B cell (primary cell): ENCODE data around the gene FHIT. TPM values are rescaled to one million over a fixed set of nuclear protein-coding genes. Genes with fewer than 3 reads are reported as not detected.

ENCODE experiments used
- ATAC-seq: fragments of 200-7000 bp; cut with Tn5 transposase; one replicate; pipeline ENCODE4 v1.10.0; 2021; ENCODE audit warnings: low read depth, mild to moderate bottlenecking, moderate number of reproducible peaks, moderate library complexity
- CTCF ChIA-PET: fragments of 350-600 bp; sonication (Branson Sonifier 250); formaldehyde crosslinking; loops from one replicate; lab custom pipeline; 2021; ENCODE audit warnings: antibody characterized with exemption, inconsistent platforms; lab: Charles Lee
- POLR2A ChIA-PET: fragments of 350-600 bp; sonication (Branson Sonifier 250); formaldehyde crosslinking; loops from one replicate; lab custom pipeline; 2021; ENCODE audit warnings: antibody characterized with exemption; lab: Charles Lee
- DNase-seq: peaks from one replicate; pipeline ENCODE4 v3.0.0; 2013
- H2AFZ ChIP-seq: 2 replicates; pipeline ENCODE4 v1.6.1; 2012; ENCODE audit warnings: mild to moderate bottlenecking, low read depth, low read length; ENCODE audit not compliant: insufficient read depth, poor library complexity, severe bottlenecking
- H3K27ac ChIP-seq, 2 donors: 1 replicate in 1 of 2; 2 replicates in 1 of 2; pipeline ENCODE4 v1.5.1; 2012 to 2013; ENCODE audit warnings: low read length in 2 of 2, mild to moderate bottlenecking in 2 of 2, moderate library complexity in 1 of 2
- H3K27me3 ChIP-seq, 4 experiments: fragments of 200-600 bp in 1 of 4; sonication (generic) in 1 of 4; replicated peaks in 1 of 4; 1 replicate in 2 of 4; 2 replicates in 2 of 4; pipeline versions ENCODE4 v1.6.1 to v1.7.0; 2013 to 2016; ENCODE audit warnings: low read length in 3 of 4, mild to moderate bottlenecking in 2 of 4, mixed read lengths in 1 of 4, moderate library complexity in 1 of 4; ENCODE audit not compliant: insufficient read depth in 4 of 4, control insufficient read depth in 3 of 4; ENCODE audit errors: control extremely low read depth in 1 of 4
- H3K36me3 ChIP-seq, 2 experiments: replicated peaks in 1 of 2; 1 replicate in 1 of 2; 2 replicates in 1 of 2; pipeline versions ENCODE4 v1.6.1 to v1.7.1; 2013; ENCODE audit warnings: low read length in 1 of 2; ENCODE audit not compliant: insufficient read depth in 2 of 2, control insufficient read depth in 1 of 2; ENCODE audit errors: control extremely low read depth in 1 of 2, extremely low read depth in 1 of 2
- H3K4me1 ChIP-seq, 2 donors: fragments of 200-600 bp in 1 of 2; sonication (generic) in 1 of 2; 1 replicate in 1 of 2; 2 replicates in 1 of 2; pipeline versions ENCODE4 v1.5.1 to v1.6.1; 2013 to 2017; ENCODE audit warnings: low read length in 2 of 2; ENCODE audit not compliant: control insufficient read depth in 2 of 2, insufficient read depth in 2 of 2
- H3K4me2 ChIP-seq: replicated peaks from 2 replicates; pipeline ENCODE3; 2012; ENCODE audit warnings: mild to moderate bottlenecking, low read depth, low read length; ENCODE audit not compliant: poor library complexity, severe bottlenecking
- H3K4me3 ChIP-seq, 5 experiments: fragments of 200-600 bp in 1 of 5; sonication (generic) in 1 of 5; 1 replicate in 3 of 5; 2 replicates in 2 of 5; pipeline versions ENCODE4 v1.5.1 to v1.7.0; 2011 to 2016; ENCODE audit warnings: low read length in 4 of 5, mild to moderate bottlenecking in 4 of 5, low read depth in 2 of 5, control low read depth in 1 of 5, moderate library complexity in 1 of 5; ENCODE audit not compliant: insufficient read depth in 1 of 5; ENCODE audit errors: control extremely low read depth in 1 of 5, extremely low read depth in 1 of 5
- H3K79me2 ChIP-seq: fragments of 200-600 bp; sonication (generic); one replicate; pipeline ENCODE4 v1.6.0; 2016; ENCODE audit warnings: low read length; ENCODE audit not compliant: control insufficient read depth, insufficient read depth
- H3K9ac ChIP-seq: fragments of 200-600 bp; sonication (generic); 2 replicates; pipeline ENCODE4 v1.6.1; 2017; ENCODE audit warnings: mild to moderate bottlenecking, low read length, moderate library complexity
- H3K9me3 ChIP-seq, 3 donors: one replicate each; pipeline versions ENCODE4 v1.6.1 to v1.7.1; 2013; ENCODE audit warnings: low read length in 2 of 3; ENCODE audit not compliant: control insufficient read depth in 2 of 3, insufficient read depth in 1 of 3; ENCODE audit errors: control extremely low read depth in 1 of 3
- H4K20me1 ChIP-seq: 2 replicates; pipeline ENCODE4 v1.6.0; 2012; ENCODE audit warnings: mild to moderate bottlenecking, low read length; ENCODE audit not compliant: insufficient read depth, control insufficient read depth, poor library complexity, severe bottlenecking
- H3K27ac Mint-ChIP-seq: one replicate; pipeline ENCODE4 v1.8.0; 2021; ENCODE audit warnings: mixed read lengths
- H3K27me3 Mint-ChIP-seq: one replicate; pipeline ENCODE4 v1.8.0; 2021; ENCODE audit warnings: mixed read lengths
- H3K4me1 Mint-ChIP-seq: one replicate; pipeline ENCODE4 v1.8.0; 2021; ENCODE audit warnings: mixed read lengths
- H3K4me3 Mint-ChIP-seq: one replicate; pipeline ENCODE4 v1.8.0; 2021; ENCODE audit warnings: mixed read lengths
- H3K9me3 Mint-ChIP-seq: one replicate; pipeline ENCODE4 v1.8.0; 2022; ENCODE audit warnings: mixed read lengths; ENCODE audit not compliant: insufficient read depth
- EZH2 ChIP-seq: IDR thresholded peaks from 2 replicates; pipeline ENCODE4 v1.6.1; 2012; ENCODE audit warnings: borderline replicate concordance, low read depth, mild to moderate bottlenecking, moderate library complexity, low read length; ENCODE audit not compliant: insufficient read depth, poor library complexity, severe bottlenecking
- WGBS: methylation state at CpG from one replicate; pipeline ENCODE4 v1.1.5; 2013; ENCODE audit warnings: missing lambda C conversion rate; ENCODE audit not compliant: insufficient coverage; 5-methylcytosine and 5-hydroxymethylcytosine counted together
- intact Hi-C: fragments of 100-400 bp; cut with micrococcal nuclease; formaldehyde crosslinking; loops from one replicate; pipeline ENCODE4 v1.10.0; 2022
- polyA plus RNA-seq: library from polyadenylated mRNA; depleted of rRNA; stranded (reverse); fragments of >200 nt; gene quantifications from 2 replicates; pipeline ENCODE4 v1.2.3, GENCODE V29; 2012
- total RNA-seq, 2 donors: library from RNA; stranded (reverse); fragments of 120-200 nt in 1 of 2; gene quantifications; 1 replicate in 1 of 2; 2 replicates in 1 of 2; pipeline versions ENCODE4 v1.2.3 to v1.2.4, GENCODE V29; 2013 to 2022
- TF ChIP-seq, protein P1 (sequence below): fragments of 200-600 bp; IDR thresholded peaks from one replicate; pipeline ENCODE4 v1.8.0; 2022; ENCODE audit warnings: antibody characterized with exemption, mild to moderate bottlenecking

Gene FHIT
- total and polyA plus RNA-seq, 2 donors (not counting 1 experiment from before 2014, with no cell fraction given), result 1.7 to 7.8 TPM

DNA sequence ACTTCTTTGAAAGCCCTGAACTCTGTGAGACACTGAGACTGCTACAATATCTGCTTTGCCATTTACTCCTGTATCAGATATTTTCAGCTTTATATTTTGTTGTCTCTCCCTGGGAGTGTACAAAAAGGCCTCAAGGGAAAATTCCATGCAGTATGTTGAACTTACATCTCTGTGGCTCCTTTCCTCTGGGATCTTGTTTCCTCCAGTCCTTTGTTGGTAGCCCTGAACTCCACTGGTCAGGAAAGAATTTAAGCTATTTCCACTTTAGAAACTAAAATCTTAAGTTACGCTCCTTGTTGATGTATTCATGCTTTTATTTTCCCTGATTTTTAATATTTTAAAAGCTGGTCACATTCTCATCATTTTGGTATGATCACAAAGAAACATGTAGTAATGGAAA, 277.9 kb downstream of the FHIT start:
- POLR2A ChIA-PET, result no interaction called here
- Histone ChIP-seq H3K4me3 (no peak overlapping the region), H3K9ac (no peak overlapping the region), H3K27ac (no peak overlapping the region), H2AFZ (no peak overlapping the region), H3K4me1 (no peaks in the 10 kb centered on the region), H4K20me1 (no peaks in the 10 kb centered on the region), H3K36me3 (no peaks in the 10 kb centered on the region), H3K79me2 (no peaks in the 10 kb centered on the region), H3K27me3 (no peaks in the 10 kb centered on the region), H3K4me2 (no peak overlapping the region), H3K9me3 (peaks cover 3 to 7% (median 4%) of the 10 kb centered on the region in 3 donors)
- Mint-ChIP-seq H3K9me3 (peaks cover 2% of the 10 kb centered on the region), H3K27ac (no peak overlapping the region), H3K4me3 (no peak overlapping the region), H3K27me3 (no peaks in the 10 kb centered on the region), H3K4me1 (no peaks in the 10 kb centered on the region)
- ATAC-seq (no peak), DNase-seq (no peak)
- CTCF ChIA-PET, result no interaction called here
- intact Hi-C loops, result no loop called here
- WGBS, result no CpG with 5 or more reads among the region's 1 CpG
- TF ChIP-seq EZH2, result no peak
- TF ChIP-seq, protein P1, sequence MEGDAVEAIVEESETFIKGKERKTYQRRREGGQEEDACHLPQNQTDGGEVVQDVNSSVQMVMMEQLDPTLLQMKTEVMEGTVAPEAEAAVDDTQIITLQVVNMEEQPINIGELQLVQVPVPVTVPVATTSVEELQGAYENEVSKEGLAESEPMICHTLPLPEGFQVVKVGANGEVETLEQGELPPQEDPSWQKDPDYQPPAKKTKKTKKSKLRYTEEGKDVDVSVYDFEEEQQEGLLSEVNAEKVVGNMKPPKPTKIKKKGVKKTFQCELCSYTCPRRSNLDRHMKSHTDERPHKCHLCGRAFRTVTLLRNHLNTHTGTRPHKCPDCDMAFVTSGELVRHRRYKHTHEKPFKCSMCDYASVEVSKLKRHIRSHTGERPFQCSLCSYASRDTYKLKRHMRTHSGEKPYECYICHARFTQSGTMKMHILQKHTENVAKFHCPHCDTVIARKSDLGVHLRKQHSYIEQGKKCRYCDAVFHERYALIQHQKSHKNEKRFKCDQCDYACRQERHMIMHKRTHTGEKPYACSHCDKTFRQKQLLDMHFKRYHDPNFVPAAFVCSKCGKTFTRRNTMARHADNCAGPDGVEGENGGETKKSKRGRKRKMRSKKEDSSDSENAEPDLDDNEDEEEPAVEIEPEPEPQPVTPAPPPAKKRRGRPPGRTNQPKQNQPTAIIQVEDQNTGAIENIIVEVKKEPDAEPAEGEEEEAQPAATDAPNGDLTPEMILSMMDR, result no peak

GRCh38 chr3:60972599-60972998, 278.7 kb downstream of the FHIT start:
- ChIA-PET CTCF (interaction anchor here (1.1 kb wide), 1 partner anchor 10 kb away, joined by 3 read pairs; no protein-coding TSS in a partner anchor), POLR2A (no interaction called here)
- H3K9me3 ChIP-seq, result peaks cover 3 to 7% (median 4%) of the 10 kb centered on the region in 3 donors
- no peaks in the 10 kb centered on the region for H4K20me1 ChIP-seq
- H3K4me1 ChIP-seq, result no peaks in the 10 kb centered on the region
- H3K36me3 ChIP-seq, result no peaks in the 10 kb centered on the region
- no peak overlapping the region for H3K9ac ChIP-seq
- no peak overlapping the region for H3K27ac Mint-ChIP-seq
- no peaks in the 10 kb centered on the region for H3K27me3 Mint-ChIP-seq
- H3K4me3 ChIP-seq, result no peak overlapping the region
- H3K27ac ChIP-seq, result no peak overlapping the region
- H3K79me2 ChIP-seq, result no peaks in the 10 kb centered on the region
- no peak overlapping the region for H3K4me2 ChIP-seq
- H3K9me3 Mint-ChIP-seq, result peaks cover 2% of the 10 kb centered on the region
- H3K27me3 ChIP-seq, result no peaks in the 10 kb centered on the region
- H3K4me3 Mint-ChIP-seq, result no peak overlapping the region
- TF ChIP-seq, protein P1, result no peak
- no peak for TF ChIP-seq EZH2
- DNase-seq (no peak), ATAC-seq (no peak)
- intact Hi-C loops, result no loop called here
- H2AFZ ChIP-seq, result no peak overlapping the region
- no peaks in the 10 kb centered on the region for H3K4me1 Mint-ChIP-seq
